ENCODE results near the gene THPO.

The THPO gene

DNA sequence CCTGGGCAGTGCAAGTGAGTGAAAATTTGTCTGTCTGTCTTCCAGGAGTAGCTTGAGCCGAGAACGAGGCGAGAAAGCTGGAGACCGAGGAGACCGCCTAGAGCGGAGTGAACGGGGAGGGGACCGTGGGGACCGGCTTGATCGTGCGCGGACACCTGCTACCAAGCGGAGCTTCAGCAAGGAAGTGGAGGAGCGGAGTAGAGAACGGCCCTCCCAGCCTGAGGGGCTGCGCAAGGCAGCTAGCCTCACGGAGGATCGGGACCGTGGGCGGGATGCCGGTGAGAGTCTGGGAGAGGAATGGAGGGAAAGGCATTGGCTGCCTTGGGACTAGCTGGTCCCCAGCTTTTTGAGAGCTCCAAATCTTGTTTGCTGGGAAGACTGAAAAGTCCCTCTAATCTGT is 50.8 kb downstream of the THPO start:
- no peak for DNase-seq

DNA sequence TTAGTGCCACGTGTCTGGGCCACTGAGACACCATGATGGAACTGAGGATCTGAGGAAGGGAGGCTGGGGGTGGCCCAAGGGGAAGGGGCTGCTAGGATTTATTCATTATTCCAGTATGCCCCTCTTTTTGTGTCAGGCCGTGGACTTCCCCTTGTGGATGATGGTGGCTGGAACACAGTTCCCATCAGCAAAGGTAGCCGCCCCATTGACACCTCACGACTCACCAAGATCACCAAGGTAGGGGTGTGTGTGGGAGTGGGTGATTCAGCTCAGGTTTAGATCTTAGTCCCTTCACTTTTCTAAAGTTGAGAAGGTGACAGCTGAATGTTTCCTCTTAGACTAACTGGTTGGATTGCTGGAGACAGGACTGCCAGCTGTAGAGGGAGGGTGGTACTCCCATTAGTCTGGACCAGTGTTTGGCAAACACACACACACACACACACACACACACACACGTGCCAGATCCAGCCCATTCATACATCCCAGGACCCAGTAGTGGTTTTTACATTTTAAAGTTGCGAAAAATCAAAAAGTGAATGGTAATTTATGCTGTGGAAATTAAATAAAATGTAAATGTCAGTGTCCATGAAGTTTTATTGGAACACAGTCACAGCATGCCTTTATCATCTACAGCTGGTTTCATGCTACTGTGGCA is 52.2 kb downstream of the THPO start:
- DNase-seq, result no peak

DNA sequence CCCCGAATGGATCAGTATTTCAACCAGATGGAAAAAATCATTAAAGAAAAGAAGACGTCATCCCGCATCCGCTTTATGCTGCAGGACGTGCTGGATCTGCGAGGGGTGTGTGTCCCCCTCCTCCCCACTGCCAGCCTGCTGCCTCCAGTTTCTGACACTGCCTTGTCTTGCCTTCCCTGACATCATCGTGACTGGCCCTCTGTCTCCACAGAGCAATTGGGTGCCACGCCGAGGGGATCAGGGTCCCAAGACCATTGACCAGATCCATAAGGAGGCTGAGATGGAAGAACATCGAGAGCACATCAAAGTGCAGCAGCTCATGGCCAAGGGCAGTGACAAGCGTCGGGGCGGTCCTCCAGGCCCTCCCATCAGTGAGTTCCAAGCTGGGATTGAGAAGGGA is 52.7 kb downstream of the THPO start:
- no peak for DNase-seq

DNA sequence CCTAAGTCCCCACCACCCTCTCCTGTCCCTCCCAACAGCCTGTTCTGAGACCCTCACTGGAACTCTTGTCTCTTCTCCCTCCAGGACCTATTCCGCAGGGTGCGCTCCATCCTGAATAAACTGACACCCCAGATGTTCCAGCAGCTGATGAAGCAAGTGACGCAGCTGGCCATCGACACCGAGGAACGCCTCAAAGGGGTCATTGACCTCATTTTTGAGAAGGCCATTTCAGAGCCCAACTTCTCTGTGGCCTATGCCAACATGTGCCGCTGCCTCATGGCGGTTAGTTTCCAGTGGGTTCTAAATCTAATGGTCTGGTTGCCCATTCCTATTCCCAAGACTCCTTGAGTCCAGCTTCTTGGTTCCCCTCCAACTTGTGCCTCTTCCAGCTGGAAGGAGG is 54.3 kb downstream of the THPO start:
- no peak for DNase-seq

DNA sequence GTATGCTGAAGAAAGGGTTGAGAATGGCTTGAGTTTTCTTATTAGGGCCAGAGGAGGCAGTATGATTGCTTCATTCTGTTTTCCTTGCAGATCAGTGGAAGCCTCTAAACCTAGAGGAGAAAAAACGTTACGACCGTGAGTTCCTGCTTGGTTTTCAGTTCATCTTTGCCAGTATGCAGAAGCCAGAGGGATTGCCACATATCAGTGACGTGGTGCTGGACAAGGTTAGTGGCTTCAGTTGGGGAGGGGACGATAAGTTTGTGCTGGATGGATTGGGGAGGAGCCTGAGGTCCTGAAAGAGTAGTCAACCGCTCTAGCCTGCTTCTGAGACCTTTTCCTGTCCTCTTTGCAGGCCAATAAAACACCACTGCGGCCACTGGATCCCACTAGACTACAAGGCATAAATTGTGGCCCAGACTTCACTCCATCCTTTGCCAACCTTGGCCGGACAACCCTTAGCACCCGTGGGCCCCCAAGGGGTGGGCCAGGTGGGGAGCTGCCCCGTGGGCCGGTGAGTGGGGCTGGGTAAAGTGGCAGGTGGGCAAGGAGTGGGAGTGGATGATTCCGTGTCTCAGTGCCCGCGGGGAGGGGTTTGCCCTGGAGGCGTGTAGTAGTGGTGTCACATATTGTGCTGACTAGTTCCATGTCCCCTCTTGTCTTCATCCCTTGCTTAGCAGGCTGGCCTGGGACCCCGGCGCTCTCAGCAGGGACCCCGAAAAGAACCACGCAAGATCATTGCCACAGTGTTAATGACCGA is 55.1 kb downstream of the THPO start:
- DNase-seq, result peak; percentile 63

Measured in CD4-positive, alpha-beta T cell treated with Interferon gamma for 1 hour (primary cell).